Activated CD8-positive, alpha-beta T cell treated with anti-CD3 and anti-CD28 coated beads, Interleukin-2, amount 10 ng/mL, durations not matched to agents 7 days and 5 days (primary cell): Measurements from ENCODE around the gene MICALL2. TPM values are rescaled to one million over a fixed set of nuclear protein-coding genes. Genes with fewer than 3 reads are reported as not detected.

Source experiments
- ATAC-seq: fragments of 150-1000 bp; cut with Tn5 transposase; one replicate; pipeline ENCODE4 v1.10.0; 2021; ENCODE audit warnings: moderate library complexity
- CTCF ChIA-PET: fragments of 350-600 bp; sonication (Branson Sonifier 250); formaldehyde crosslinking; loops from one replicate; lab custom pipeline; 2021; ENCODE audit warnings: antibody characterized with exemption; lab: Charles Lee
- POLR2A ChIA-PET: fragments of 350-600 bp; sonication (Branson Sonifier 250); formaldehyde crosslinking; loops from one replicate; lab custom pipeline; 2021; ENCODE audit warnings: antibody characterized with exemption; lab: Charles Lee
- DNase-seq: peaks from one replicate; pipeline ENCODE4 v3.0.0-alpha.2; 2020
- H3K27ac Mint-ChIP-seq: one replicate; pipeline ENCODE4 v1.8.0; 2021; ENCODE audit warnings: mild to moderate bottlenecking, mixed read lengths
- H3K27me3 Mint-ChIP-seq: one replicate; pipeline ENCODE4 v1.8.0; 2021; ENCODE audit warnings: low read depth, mixed read lengths
- H3K36me3 Mint-ChIP-seq: one replicate; pipeline ENCODE4 v1.8.0; 2021; ENCODE audit warnings: low read depth, mixed read lengths
- H3K4me1 Mint-ChIP-seq: one replicate; pipeline ENCODE4 v1.8.0; 2021; ENCODE audit warnings: low read depth, mixed read lengths
- H3K4me3 Mint-ChIP-seq: one replicate; pipeline ENCODE4 v1.8.0; 2021; ENCODE audit warnings: mild to moderate bottlenecking, mixed read lengths
- H3K9me3 Mint-ChIP-seq: one replicate; pipeline ENCODE4 v1.8.0; 2022; ENCODE audit warnings: mixed read lengths; ENCODE audit not compliant: insufficient read depth
- total RNA-seq, 2 experiments: library from RNA; stranded (reverse); gene quantifications; one replicate each; pipeline ENCODE4 v1.2.3, GENCODE V29; 2021

MICALL2 gene
- total RNA-seq, 2 experiments from 2014 or later: 1.9 to 2.2 TPM

GRCh38 chr7:1413936-1414639, 45.2 kb downstream of the MICALL2 start:
- ChIA-PET CTCF (interaction anchor here (1.1 to 1.7 kb wide), 2 partner anchors 18 to 220 kb away, joined by 3 to 5 read pairs; no protein-coding TSS in a partner anchor), POLR2A (no interaction called here)
- no peak overlapping the region for H3K27ac Mint-ChIP-seq
- no peak overlapping the region for H3K4me3 Mint-ChIP-seq
- ATAC-seq (no peak), DNase-seq (no peak)
- peaks cover 4% of the 10 kb centered on the region for H3K27me3 Mint-ChIP-seq
- peaks cover 24% of the 10 kb centered on the region for H3K4me1 Mint-ChIP-seq
- H3K9me3 Mint-ChIP-seq: no peaks in the 10 kb centered on the region
- H3K36me3 Mint-ChIP-seq: no peaks in the 10 kb centered on the region

- Mint-ChIP-seq H3K27me3 (peaks cover 4% of the 10 kb centered on the region), H3K36me3 (no peaks in the 10 kb centered on the region), H3K27ac (no peak overlapping the region), H3K4me3 (peak overlapping the region; percentile 16), H3K4me1 (peaks cover 13% of the 10 kb centered on the region), H3K9me3 (no peaks in the 10 kb centered on the region)
- CTCF ChIA-PET: interaction anchor here (0.8 to 1.7 kb wide), 4 partner anchors 12 to 219 kb away, joined by 3 to 7 read pairs (median 4); no protein-coding TSS in a partner anchor
- peak; percentile 80 for ATAC-seq
- peak; percentile 90 for DNase-seq
- POLR2A ChIA-PET: no interaction called here
Observed at GRCh38 chr7:1412322-1413261, 46.7 kb downstream of the MICALL2 start.

- DNase-seq (no peak), ATAC-seq (no peak)
- ChIA-PET POLR2A (interaction anchor here (0.5 kb wide), 1 partner anchor 101 kb away, joined by 4 read pairs; no protein-coding TSS in a partner anchor), CTCF (interaction anchor here (0.8 kb wide), 1 partner anchor 218 kb away, joined by 3 read pairs; no protein-coding TSS in a partner anchor)
- no peak overlapping the region for H3K27ac Mint-ChIP-seq
- no peaks in the 10 kb centered on the region for H3K27me3 Mint-ChIP-seq
- no peak overlapping the region for H3K4me3 Mint-ChIP-seq
- H3K4me1 Mint-ChIP-seq: peaks cover 4% of the 10 kb centered on the region
- H3K36me3 Mint-ChIP-seq: no peaks in the 10 kb centered on the region
- H3K9me3 Mint-ChIP-seq: no peaks in the 10 kb centered on the region
Observed at GRCh38 chr7:1411414-1411813, 47.9 kb downstream of the MICALL2 start.

- Mint-ChIP-seq H3K27me3 (no peaks in the 10 kb centered on the region), H3K27ac (no peak overlapping the region), H3K4me1 (peaks cover 4% of the 10 kb centered on the region), H3K9me3 (no peaks in the 10 kb centered on the region), H3K36me3 (no peaks in the 10 kb centered on the region), H3K4me3 (no peak overlapping the region)
- ATAC-seq (no peak), DNase-seq (no peak)
- CTCF ChIA-PET: no interaction called here
- POLR2A ChIA-PET: interaction anchor here (0.5 kb wide), 1 partner anchor 102 kb away, joined by 4 read pairs; no protein-coding TSS in a partner anchor
Observed at GRCh38 chr7:1410992-1411391, 48.3 kb downstream of the MICALL2 start.

GRCh38 chr7:1409555-1409954, 49.7 kb downstream of the MICALL2 start:
- ChIA-PET CTCF (no interaction called here), POLR2A (no interaction called here)
- no peaks in the 10 kb centered on the region for H3K36me3 Mint-ChIP-seq
- peaks cover under 1% of the 10 kb centered on the region for H3K27me3 Mint-ChIP-seq
- DNase-seq: no peak
- no peak overlapping the region for H3K27ac Mint-ChIP-seq
- H3K4me1 Mint-ChIP-seq: peaks cover 4% of the 10 kb centered on the region
- ATAC-seq: no peak
- no peak overlapping the region for H3K4me3 Mint-ChIP-seq
- no peaks in the 10 kb centered on the region for H3K9me3 Mint-ChIP-seq

- ATAC-seq (no peak), DNase-seq (no peak)
- Mint-ChIP-seq H3K4me1 (peaks cover 4% of the 10 kb centered on the region), H3K27ac (no peak overlapping the region), H3K36me3 (no peaks in the 10 kb centered on the region), H3K27me3 (peaks cover 8% of the 10 kb centered on the region), H3K9me3 (no peaks in the 10 kb centered on the region), H3K4me3 (no peak overlapping the region)
- ChIA-PET POLR2A (no interaction called here), CTCF (no interaction called here)
Observed at GRCh38 chr7:1408466-1408865, 50.8 kb downstream of the MICALL2 start.

GRCh38 chr7:1407892-1408291, 51.4 kb downstream of the MICALL2 start:
- H3K4me1 Mint-ChIP-seq: peaks cover under 1% of the 10 kb centered on the region
- ATAC-seq (no peak), DNase-seq (no peak)
- H3K9me3 Mint-ChIP-seq: no peaks in the 10 kb centered on the region
- POLR2A ChIA-PET: no interaction called here
- no peak overlapping the region for H3K27ac Mint-ChIP-seq
- no peak overlapping the region for H3K4me3 Mint-ChIP-seq
- no peaks in the 10 kb centered on the region for H3K36me3 Mint-ChIP-seq
- H3K27me3 Mint-ChIP-seq: peaks cover 11% of the 10 kb centered on the region
- CTCF ChIA-PET: no interaction called here

GRCh38 chr7:1404898-1405548, 54.2 kb downstream of the MICALL2 start:
- CTCF ChIA-PET: no interaction called here
- ATAC-seq: no peak
- H3K4me1 Mint-ChIP-seq: no peaks in the 10 kb centered on the region
- no peak overlapping the region for H3K27ac Mint-ChIP-seq
- no peaks in the 10 kb centered on the region for H3K9me3 Mint-ChIP-seq
- H3K36me3 Mint-ChIP-seq: no peaks in the 10 kb centered on the region
- no peak for DNase-seq
- POLR2A ChIA-PET: no interaction called here
- H3K27me3 Mint-ChIP-seq: peaks cover 25% of the 10 kb centered on the region
- no peak overlapping the region for H3K4me3 Mint-ChIP-seq

- Mint-ChIP-seq H3K4me1 (no peaks in the 10 kb centered on the region), H3K36me3 (no peaks in the 10 kb centered on the region), H3K27ac (no peak overlapping the region), H3K9me3 (no peaks in the 10 kb centered on the region), H3K27me3 (peaks cover 25% of the 10 kb centered on the region), H3K4me3 (no peak overlapping the region)
- ChIA-PET CTCF (no interaction called here), POLR2A (no interaction called here)
- DNase-seq: no peak
- ATAC-seq: no peak
Observed at GRCh38 chr7:1404460-1404809, 54.8 kb downstream of the MICALL2 start.

- Mint-ChIP-seq H3K9me3 (no peaks in the 10 kb centered on the region), H3K4me3 (no peak overlapping the region), H3K27ac (no peak overlapping the region), H3K36me3 (no peaks in the 10 kb centered on the region), H3K27me3 (peaks cover 27% of the 10 kb centered on the region), H3K4me1 (no peaks in the 10 kb centered on the region)
- no peak for ATAC-seq
- POLR2A ChIA-PET: no interaction called here
- DNase-seq: no peak
- CTCF ChIA-PET: no interaction called here
Observed at GRCh38 chr7:1403638-1404459, 55.4 kb downstream of the MICALL2 start.
